Inflammatory macrophage treated with lipopolysaccharide for 4 hours (primary cell): ENCODE data around the gene NKAIN2.
"Not testable (repeated sequence)": the region's sequence is repeated elsewhere in the genome, so short reads cannot be mapped to it uniquely, and the experiment has no call there.

Experiments
- DNase-seq: peaks from one replicate; pipeline ENCODE4 v3.0.0-alpha.2; 2020

The NKAIN2 gene

DNA sequence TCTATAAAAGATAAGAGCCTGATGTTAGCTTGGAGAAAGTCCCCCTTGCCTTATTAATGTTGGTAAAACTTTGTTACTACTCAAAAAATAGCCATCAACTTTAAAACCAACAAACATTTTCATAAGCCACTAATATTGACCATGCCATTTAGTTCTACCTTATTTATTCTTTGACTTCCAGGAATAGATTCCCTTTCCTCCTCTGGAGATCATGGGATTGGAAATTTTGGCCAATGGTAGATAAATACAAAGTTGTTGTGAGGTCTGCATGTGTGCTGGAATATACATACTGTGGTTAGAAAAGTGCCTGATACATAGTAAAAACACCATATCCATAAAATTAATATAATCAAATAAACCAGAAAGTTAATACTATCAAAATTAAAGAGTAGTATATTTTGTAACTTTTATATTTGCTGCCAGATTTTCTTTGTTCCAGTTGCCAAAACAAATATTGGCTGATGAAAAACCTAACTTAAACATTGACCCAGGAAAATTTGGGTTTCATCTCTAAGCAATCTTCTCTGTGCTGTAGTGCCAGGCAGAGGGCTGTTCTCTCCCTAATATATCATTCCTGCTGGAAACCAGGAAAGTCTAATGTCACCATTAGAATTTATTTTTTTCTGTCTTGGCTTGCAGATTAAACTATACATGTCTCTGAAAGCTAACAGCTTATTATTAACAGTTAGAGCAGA is 169.1 kb downstream of the NKAIN2 start:
- no peak for DNase-seq

DNA sequence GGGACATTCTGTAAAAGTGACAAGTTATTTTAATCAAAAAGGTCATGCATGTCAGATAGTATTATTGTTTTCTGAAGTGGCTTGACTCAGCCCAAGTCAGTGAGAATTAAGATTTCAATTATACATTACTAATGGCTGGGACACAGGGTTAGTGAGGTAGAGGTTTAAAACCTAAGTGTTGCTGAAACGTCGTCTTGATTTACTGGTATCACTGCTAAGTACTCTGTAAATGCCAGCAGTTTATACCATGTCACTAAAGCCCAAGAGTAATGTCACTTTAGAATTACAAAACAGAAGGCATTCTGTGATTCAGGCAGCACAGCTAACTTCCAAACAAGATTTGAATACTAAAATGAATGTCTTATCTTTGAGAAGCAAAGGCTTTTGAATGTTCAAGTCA is 176.6 kb downstream of the NKAIN2 start:
- no peak for DNase-seq

DNA sequence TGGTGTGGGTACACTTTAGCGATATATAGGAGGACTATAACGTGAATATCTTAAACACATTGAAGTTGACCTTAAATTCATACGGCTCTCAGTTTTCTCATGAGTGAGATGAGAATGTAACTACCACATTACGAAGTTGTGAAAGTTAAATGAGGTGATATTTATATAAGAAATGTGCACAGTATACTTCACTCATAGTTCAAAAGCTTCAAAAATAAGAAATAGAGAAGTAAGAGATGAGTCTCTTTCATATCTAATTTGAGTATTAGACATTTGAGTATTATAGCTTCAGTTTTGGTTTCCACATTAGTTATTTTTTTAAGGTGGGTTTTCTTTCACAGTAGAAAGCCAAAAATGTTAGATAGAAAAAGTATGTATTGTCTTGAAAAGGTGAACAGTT is 183.3 kb downstream of the NKAIN2 start:
- no peak for DNase-seq

DNA sequence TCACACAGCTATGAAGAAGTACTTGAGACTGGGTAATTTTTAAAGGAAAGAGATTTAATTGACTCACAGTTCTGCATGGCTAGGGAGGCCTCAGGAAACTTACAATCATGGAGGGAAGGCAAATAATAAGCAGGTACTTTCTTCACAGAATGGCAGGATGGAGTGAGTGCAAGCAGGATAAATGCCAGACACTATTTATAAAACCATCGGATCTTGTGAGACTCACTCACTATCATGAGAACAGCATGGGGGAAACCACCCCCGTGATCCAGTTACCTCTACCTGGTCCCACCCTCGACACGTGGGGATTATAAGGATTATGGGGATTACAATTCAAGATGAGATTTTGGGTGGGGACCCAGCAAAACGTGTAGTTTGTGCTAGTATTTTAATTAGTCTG is 186.3 kb downstream of the NKAIN2 start:
- not testable (repeated sequence) for DNase-seq

DNA sequence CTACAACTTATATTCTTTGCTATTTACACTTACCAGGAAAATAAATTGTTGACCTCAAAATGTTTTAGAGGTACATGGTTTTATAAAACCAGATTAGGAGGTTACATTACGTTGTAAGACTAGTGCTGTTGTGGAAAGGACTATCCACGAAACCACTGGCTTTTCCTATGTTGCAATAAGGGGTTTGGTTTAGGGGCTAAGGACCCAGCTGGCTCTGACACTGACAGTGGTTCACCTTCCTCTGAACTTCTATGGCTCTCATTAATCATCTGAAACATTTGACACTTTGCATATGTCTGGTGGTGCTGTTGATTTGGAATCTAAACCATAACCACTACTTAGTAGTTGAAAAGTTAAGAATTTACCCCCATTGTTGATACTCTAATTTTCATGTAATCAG is 186.7 kb downstream of the NKAIN2 start:
- no peak for DNase-seq

DNA sequence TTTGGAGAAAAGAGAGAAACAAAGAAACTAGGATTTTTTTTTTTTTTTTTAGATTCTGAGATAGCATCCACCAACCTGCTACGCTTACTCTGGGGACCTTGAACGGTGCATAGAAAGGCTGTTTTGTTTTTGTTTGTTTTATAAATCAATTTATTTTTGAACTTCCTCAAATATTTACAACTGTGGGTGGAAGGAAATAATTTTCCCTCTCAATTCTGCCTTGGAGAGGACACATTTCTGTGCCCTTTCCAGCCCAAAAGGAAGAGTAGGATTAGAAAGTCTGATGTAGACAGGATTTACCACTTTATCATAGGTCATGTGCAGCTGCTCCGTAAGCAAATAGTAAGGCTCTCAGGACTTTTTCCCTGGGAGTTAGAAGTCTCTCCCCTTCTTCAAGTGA is 190.5 kb downstream of the NKAIN2 start:
- no peak for DNase-seq

DNA sequence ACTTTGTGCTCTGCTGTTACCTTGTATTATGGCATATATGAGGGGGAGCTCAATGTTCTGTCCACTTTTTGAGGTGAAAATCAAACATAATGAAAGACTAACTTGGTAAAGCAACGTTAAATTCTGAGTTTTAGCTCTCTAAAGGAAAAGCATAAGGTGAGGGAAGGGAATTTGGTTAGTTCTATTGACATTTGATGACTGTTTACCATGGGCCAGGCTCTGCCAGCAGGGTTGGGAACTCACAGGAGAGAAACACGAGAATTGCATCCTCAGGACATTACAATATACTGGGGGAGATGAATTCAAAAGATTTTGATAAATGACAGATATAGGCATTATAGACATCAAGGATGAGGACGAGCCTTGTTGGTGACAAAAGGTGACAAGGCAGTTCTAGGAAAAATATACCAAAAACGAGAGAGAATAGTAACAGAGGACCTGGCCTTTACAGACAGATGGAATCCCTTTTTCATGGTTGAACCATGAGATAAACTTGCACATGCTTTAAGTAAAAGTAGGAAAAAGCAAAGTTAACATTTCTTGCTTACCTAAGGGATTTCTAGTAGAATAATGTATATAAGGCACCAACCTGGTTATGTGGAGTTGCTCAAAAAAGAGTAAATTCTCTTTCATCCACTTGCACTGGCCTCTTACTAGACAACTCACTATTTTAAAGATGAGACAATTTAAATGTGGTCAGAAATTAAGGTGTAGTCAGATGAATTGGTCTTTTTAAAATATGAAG is 191.4 kb downstream of the NKAIN2 start:
- DNase-seq: no peak

DNA sequence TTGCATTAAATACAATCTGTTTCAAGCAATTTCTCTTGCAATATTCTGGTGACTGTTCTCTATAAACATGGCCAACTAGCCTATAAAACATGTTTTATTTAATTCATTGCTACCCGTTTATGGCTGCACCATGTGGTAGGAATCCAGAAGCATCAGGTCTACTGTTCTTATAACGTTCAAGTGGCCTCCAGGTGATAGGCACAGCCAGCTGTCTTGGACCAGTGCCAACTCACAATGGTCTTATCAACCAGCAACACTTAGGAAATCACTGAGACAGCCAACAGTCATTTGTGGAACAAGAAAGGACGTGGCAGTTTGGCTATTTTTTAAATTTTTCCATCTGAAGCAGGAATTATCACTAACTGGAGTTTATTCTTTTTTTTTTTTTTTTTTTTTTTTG is 193.6 kb downstream of the NKAIN2 start:
- no peak for DNase-seq

DNA sequence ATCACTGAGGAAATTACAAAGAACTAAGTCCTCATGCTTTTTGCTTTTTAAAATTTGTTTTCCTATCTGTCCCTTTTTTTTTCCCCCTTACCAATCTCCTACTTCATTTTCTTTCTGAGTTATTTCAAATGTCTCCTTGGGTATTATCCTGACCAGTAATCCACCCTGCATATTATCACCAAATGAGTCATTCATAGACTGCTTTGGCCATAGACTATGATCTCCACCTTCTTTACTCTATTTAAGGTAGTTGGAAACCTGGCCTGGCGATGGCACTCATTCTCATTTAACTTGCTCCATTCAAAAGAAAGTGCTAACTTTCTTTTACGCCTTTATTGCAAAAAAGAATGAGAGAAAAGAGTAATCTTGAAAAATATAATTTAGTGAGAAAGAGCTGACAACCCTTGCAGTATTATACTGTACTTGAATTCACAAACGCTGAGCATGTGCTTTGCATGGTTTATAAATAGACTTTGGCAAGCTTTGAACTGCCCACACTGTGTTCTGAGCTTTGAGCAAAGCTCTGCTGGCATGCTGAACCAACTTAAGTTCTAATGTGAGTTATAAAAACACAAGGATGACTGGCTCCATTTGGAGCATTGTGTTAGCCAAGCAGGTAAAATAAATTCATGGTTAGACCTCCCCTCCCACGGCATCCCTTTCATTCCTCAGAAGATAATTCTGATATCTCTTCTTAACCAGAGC is 198.9 kb downstream of the NKAIN2 start:
- no peak for DNase-seq

DNA sequence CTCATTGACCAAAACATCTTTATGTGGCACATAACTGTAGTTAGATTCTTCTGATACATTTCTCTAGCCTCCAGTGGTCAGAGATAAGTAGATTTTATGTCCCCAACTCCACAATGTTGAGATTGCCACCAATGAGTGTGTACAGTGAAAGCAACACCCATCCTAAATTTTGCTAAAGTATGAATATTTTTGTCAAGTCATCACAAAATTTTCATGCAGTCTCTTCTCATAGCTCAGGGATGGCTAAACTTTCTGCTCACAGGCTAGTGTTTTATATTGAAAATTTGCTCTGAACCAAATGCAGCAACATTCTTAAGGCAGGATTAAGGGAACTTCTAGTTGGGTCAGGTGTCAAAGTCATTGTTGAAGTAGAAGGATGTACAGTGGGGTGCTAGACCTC is 203.6 kb downstream of the NKAIN2 start:
- DNase-seq: no peak

DNA sequence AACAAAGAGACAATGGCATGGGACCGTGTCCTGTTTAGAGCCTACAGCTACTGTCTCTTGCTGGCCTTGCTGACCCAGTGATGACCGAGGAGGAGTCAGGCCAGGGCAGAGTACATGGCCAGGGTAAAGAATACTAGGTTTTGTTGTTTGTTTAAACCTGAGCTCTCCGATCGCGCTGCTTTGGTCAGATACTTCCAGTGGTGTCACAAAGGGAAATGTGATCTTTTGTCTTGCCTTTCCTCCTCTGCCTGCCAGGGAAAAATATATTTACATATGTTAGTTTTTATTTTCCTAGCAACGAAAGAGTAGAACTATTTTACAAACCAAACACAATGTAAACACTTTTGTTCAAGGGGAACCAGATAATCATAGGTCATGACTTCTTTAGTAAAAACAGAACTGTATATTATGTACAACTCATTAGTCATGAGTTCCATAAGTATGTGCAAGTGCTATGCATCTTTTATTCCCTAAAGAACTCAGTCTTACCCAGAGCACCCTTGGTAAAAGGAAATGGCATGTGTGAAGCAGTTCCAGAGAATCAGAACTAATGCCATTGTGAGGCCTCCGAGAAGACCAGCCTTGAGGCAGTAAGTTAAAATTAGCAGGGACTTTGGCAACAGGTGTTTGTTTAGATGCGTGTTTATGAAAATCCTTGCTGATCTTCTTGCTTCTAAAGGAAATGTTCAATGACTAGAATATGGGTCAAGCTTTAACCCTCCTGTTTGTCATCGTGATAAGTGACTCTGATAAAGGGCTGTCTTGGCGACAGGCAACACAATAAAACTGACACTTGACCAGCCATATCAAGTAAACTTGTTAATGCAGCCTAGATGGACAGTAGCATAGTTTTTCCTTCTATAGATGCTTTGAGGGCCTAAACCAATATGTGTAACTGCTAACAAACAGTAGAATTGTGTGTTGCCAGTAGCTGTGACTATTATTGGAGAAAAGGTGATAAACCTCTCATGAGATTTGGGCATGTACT is 204.6 kb downstream of the NKAIN2 start:
- DNase-seq: no peak

DNA sequence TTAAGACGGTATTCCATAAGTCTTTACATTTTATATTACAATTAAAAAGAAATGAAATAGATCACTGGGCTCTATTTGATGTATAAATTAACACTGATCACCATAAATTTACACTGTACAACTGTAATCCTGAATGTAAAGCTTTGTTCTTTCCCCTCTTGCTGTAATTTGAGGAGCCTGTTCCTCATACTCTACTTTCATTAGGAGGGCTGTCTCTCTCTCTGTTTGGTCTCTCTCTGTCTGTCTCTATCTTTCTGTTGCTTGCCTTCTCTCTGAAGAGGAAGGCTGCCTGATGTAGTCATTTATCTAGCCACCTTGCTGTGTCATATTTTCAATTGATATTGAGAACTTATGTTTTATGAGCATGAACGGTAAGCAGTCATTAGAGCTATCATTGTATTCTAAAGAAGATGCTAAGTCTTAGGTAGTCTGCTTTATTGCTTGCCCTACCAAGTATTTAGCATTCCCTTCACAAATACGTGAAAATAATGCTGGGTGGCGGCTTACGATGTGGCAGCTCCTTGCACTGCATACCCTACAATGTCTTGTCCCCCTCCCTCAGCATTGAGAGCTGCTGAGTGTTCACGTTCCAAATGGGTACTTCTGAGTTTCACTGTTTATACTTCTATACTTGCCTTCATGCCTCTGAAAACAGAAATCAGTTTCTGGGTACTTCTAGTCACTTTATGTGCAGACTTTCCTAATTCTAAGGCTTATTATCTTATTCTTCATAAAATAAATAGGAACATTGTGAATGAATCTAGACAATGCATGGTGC is 205.5 kb downstream of the NKAIN2 start:
- DNase-seq: no peak

DNA sequence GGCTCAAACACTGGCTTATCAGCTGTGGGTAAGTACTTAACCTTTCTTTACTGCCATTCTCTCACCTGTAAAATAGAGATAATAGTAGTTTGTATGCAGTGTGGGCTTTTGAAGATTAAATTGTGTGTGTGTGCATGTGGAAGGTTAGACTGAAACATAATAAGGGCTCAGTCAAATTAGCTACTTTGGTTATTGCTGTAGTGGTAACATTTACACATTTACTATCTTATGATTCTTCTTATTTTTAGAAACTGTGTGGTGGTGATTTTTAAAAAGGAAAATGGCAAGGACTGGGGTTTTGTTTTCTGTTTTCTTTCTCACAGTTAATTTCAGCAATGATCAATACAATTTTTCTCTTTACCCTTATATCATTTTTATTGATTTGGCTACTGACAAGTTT is 206.9 kb downstream of the NKAIN2 start:
- no peak for DNase-seq

DNA sequence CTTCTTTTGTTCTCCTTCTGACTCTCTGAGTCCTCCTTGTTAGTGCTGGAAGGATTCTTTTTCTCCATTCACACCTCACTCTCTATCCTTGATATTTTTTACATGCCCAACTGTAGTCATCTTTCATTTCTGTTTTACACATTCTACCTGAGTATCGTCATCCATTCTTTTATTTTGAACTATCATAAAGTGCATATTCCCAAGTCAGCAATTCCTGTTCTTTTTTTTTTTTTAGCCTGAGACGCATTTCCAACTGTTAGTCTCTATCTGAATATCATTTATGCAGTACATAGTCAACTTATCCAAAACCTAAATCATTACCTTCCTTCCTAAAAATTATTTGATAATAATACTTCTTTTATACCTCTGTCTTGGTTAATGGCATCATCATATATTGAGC is 207.5 kb downstream of the NKAIN2 start:
- DNase-seq: no peak

DNA sequence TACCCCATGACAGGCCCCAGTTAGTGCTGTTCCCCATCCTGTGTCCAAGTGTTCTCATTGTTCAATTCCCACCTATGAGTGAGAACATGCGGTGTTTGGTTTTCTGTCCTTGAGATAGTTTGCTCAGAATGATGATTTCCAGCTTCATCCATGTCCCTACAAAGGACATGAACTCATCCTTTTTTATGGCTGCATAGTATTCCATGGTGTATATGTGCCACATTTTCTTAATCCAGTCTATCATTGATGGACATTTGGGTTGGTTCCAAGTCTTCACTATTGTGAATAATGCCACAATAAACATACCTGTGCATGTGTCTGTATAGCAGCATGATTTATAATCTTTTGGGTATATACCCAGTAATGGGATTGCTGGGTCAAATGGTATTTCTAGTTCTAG is 218.4 kb downstream of the NKAIN2 start:
- not testable (repeated sequence) for DNase-seq

DNA sequence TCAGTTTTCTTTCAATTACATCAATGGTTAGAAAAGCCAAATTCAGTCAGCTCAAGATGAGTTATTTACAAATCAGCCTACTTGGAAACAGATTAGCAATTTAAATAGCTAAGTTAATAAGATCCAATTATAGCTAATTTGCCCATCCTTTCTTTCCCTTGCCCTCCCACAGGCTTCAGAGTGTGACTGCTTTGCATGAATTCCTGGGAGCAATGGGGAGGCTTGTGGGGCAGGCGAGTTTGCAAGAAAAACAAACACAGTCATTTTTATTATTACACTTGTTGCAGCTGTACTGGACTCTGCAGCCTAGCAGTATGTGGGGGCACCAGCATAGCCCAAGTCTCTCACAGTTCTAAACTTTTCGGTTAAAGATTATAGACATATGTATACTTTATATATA is 219.0 kb downstream of the NKAIN2 start:
- DNase-seq: no peak

DNA sequence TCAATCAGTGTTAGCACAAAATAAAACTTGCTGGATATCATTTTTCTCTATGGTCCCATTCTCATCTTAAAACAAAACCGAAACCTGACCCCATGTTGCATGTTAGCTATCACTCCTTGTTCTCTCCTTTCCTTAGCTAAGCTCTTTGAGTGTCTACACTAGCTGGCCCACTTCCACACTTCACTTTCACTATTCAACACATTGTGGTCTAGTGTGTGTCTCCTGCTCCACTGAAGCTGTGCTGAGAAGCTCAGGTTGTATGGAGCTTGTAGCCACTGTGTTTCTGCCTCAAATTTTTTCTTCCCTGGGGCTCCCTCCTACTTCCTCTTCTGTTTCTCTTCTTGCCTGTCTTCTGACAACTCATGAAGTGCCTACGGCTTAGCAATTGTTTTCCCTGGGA is 223.0 kb downstream of the NKAIN2 start:
- no peak for DNase-seq

DNA sequence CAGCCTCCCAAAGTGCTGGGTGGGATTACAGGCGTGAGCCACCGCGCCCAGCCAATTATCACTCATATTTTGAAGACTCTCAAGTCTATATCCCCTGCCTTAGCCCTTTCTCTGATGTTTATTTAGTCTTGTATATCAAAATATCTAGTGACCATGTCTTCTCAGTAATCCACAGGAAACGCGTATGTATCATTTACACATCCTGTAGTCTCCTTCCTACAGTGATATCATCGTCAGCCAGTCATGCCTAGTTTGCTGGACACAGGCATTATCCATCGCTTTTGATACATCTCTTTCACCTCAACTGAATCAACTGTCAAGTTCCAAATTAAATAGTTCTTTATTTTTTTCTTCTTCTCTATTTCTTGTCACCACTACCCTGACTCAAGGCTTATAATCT is 223.7 kb downstream of the NKAIN2 start:
- DNase-seq: no peak

DNA sequence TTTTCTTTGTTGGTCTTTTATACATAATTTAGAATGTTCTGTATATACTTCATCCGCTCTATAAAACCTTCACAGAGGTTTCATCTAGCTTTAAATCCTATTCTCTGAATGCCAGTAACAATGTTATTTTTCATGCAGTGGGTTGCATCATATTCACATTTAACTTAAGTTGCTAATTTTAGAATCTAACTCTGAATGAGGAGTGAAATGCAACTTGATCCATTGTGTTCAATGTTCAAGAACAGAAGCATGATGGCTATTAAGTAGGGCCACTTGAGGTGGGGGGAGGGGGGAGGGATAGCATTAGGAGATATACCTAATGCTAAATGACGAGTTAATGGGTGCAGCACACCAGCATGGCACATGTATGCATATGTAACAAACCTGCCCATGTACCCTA is 224.5 kb downstream of the NKAIN2 start:
- no peak for DNase-seq

DNA sequence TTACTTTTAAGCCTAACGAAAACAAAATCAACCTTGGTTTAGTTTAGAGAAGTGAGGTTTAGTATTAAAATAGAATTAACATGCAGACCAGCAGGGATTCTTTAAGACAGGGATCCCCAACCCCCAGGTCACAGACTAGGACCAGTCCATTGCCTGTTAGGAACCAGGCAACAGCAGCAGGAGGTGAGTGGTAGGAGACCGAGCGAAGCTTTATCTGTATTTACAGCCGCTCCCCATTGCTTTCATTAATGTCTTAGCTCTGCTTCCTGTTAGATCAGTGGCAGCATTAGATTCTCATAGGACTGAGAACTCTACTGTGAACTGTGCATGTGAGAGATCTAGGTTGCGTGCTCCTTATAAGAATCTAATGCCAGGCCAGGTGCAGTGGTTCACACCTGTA is 225.9 kb downstream of the NKAIN2 start:
- DNase-seq: no peak

DNA sequence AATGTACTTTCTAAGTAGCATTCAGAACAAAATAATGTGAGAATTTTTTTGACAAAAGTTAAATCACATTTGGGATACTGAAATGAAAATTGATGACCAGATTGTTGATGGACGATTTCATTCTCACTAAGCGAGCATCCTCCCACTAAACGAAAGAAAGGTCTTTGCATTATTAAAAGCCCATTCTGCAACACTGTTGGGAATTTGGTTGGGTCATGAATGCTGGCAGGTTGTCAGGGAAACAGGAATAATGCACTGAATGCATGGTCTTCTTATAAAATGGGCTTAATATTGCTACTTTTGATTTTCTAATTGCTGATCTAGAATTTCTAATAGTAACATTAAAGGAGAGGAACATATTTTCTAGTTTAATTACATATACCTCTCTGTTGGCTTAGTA is 229.8 kb downstream of the NKAIN2 start:
- DNase-seq: no peak

DNA sequence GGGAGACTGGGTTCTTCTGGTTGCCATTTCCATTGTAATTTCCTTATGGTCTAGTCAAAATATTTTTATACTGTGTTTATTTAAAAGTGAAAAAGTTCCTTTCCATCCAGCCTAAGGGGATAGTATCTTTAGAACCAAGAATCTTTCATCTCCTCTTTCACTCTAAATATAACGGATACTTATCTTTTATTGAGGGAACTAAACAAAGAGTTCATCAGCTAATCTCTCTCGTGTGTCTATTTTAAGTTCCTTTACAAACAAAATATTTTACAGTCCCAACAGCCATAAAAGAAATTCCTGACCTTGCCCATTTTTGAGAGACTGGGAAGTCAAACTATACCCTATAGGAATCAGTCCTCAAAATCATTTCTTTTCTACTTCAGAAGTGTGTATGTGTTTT is 232.7 kb downstream of the NKAIN2 start:
- DNase-seq: no peak
